ENCODE data around the gene FAM3D.
"Not testable (repeated sequence)": the region's sequence is repeated elsewhere in the genome, so short reads cannot be mapped to it uniquely, and the experiment has no call there.

The FAM3D gene

GRCh38 chr3:58693940-58694850 is 27.6 kb upstream of the FAM3D start:
- Mint-ChIP-seq H3K27me3 (no peaks in the 10 kb centered on the region), H3K4me3 (no peak overlapping the region), H3K36me3 (peaks cover 2% of the 10 kb centered on the region), H3K9me3 (ENCODE audit: low read depth) (no peaks in the 10 kb centered on the region), H3K27ac (no peak overlapping the region), H3K4me1 (ENCODE audit: low read depth) (no peaks in the 10 kb centered on the region)

- Mint-ChIP-seq H3K4me1 (ENCODE audit: low read depth) (no peaks in the 10 kb centered on the region), H3K4me3 (no peak overlapping the region), H3K27ac (no peak overlapping the region), H3K27me3 (peaks cover 4% of the 10 kb centered on the region), H3K9me3 (ENCODE audit: low read depth) (no peaks in the 10 kb centered on the region), H3K36me3 (peaks cover 2% of the 10 kb centered on the region)
Observed at GRCh38 chr3:58692484-58692883, 25.9 kb upstream of the FAM3D start.

- Mint-ChIP-seq H3K4me3 (no peak overlapping the region), H3K9me3 (ENCODE audit: low read depth) (no peaks in the 10 kb centered on the region), H3K27ac (no peak overlapping the region), H3K36me3 (peaks cover 2% of the 10 kb centered on the region), H3K27me3 (peaks cover 4% of the 10 kb centered on the region), H3K4me1 (ENCODE audit: low read depth) (no peaks in the 10 kb centered on the region)
Observed at GRCh38 chr3:58691997-58692396, 25.4 kb upstream of the FAM3D start.

GRCh38 chr3:58690490-58690889 is 23.9 kb upstream of the FAM3D start:
- H3K27me3 Mint-ChIP-seq: peaks cover 4% of the 10 kb centered on the region
- H3K36me3 Mint-ChIP-seq: peaks cover 2% of the 10 kb centered on the region
- no peaks in the 10 kb centered on the region for H3K4me1 Mint-ChIP-seq (ENCODE audit: low read depth)
- no peak overlapping the region for H3K27ac Mint-ChIP-seq
- H3K4me3 Mint-ChIP-seq: no peak overlapping the region
- H3K9me3 Mint-ChIP-seq (ENCODE audit: low read depth): no peaks in the 10 kb centered on the region

- Mint-ChIP-seq H3K27ac (no peak overlapping the region), H3K4me3 (no peak overlapping the region), H3K27me3 (peaks cover 4% of the 10 kb centered on the region), H3K4me1 (ENCODE audit: low read depth) (no peaks in the 10 kb centered on the region), H3K36me3 (peaks cover 2% of the 10 kb centered on the region), H3K9me3 (ENCODE audit: low read depth) (no peaks in the 10 kb centered on the region)
Observed at GRCh38 chr3:58688574-58688973, 22.0 kb upstream of the FAM3D start.

- H3K27me3 Mint-ChIP-seq: peaks cover 7% of the 10 kb centered on the region
- H3K9me3 Mint-ChIP-seq (ENCODE audit: low read depth): no peaks in the 10 kb centered on the region
- H3K4me1 Mint-ChIP-seq (ENCODE audit: low read depth): no peaks in the 10 kb centered on the region
- H3K27ac Mint-ChIP-seq: no peak overlapping the region
- no peak overlapping the region for H3K4me3 Mint-ChIP-seq
- peaks cover 2% of the 10 kb centered on the region for H3K36me3 Mint-ChIP-seq
Observed at GRCh38 chr3:58686847-58687246, 20.3 kb upstream of the FAM3D start.

- Mint-ChIP-seq H3K9me3 (ENCODE audit: low read depth) (no peaks in the 10 kb centered on the region), H3K4me3 (no peak overlapping the region), H3K4me1 (ENCODE audit: low read depth) (no peaks in the 10 kb centered on the region), H3K36me3 (no peaks in the 10 kb centered on the region), H3K27ac (no peak overlapping the region), H3K27me3 (peaks cover 7% of the 10 kb centered on the region)
Observed at GRCh38 chr3:58685641-58686040, 19.1 kb upstream of the FAM3D start.

- Mint-ChIP-seq H3K4me3 (no peak overlapping the region), H3K27ac (no peak overlapping the region), H3K9me3 (ENCODE audit: low read depth) (no peaks in the 10 kb centered on the region), H3K27me3 (peaks cover 11% of the 10 kb centered on the region), H3K4me1 (ENCODE audit: low read depth) (no peaks in the 10 kb centered on the region), H3K36me3 (no peaks in the 10 kb centered on the region)
Observed at GRCh38 chr3:58683466-58683865, 16.9 kb upstream of the FAM3D start.

GRCh38 chr3:58683001-58683458 is 16.5 kb upstream of the FAM3D start:
- no peaks in the 10 kb centered on the region for H3K4me1 Mint-ChIP-seq (ENCODE audit: low read depth)
- H3K36me3 Mint-ChIP-seq: no peaks in the 10 kb centered on the region
- peaks cover 11% of the 10 kb centered on the region for H3K27me3 Mint-ChIP-seq
- H3K4me3 Mint-ChIP-seq: no peak overlapping the region
- H3K9me3 Mint-ChIP-seq (ENCODE audit: low read depth): no peaks in the 10 kb centered on the region
- no peak overlapping the region for H3K27ac Mint-ChIP-seq

- Mint-ChIP-seq H3K27ac (no peak overlapping the region), H3K4me3 (no peak overlapping the region), H3K27me3 (peaks cover 8% of the 10 kb centered on the region), H3K36me3 (no peaks in the 10 kb centered on the region), H3K4me1 (ENCODE audit: low read depth) (no peaks in the 10 kb centered on the region), H3K9me3 (ENCODE audit: low read depth) (no peaks in the 10 kb centered on the region)
Observed at GRCh38 chr3:58681863-58682262, 15.3 kb upstream of the FAM3D start.

GRCh38 chr3:58680879-58681525 is 14.4 kb upstream of the FAM3D start:
- H3K4me3 Mint-ChIP-seq: no peak overlapping the region
- no peaks in the 10 kb centered on the region for H3K4me1 Mint-ChIP-seq (ENCODE audit: low read depth)
- H3K27ac Mint-ChIP-seq: no peak overlapping the region
- H3K36me3 Mint-ChIP-seq: no peaks in the 10 kb centered on the region
- H3K27me3 Mint-ChIP-seq: peaks cover 8% of the 10 kb centered on the region
- H3K9me3 Mint-ChIP-seq (ENCODE audit: low read depth): no peaks in the 10 kb centered on the region

- H3K27ac Mint-ChIP-seq: no peak overlapping the region
- no peaks in the 10 kb centered on the region for H3K4me1 Mint-ChIP-seq (ENCODE audit: low read depth)
- H3K36me3 Mint-ChIP-seq: no peaks in the 10 kb centered on the region
- H3K9me3 Mint-ChIP-seq (ENCODE audit: low read depth): no peaks in the 10 kb centered on the region
- no peak overlapping the region for H3K4me3 Mint-ChIP-seq
- H3K27me3 Mint-ChIP-seq: peaks cover 8% of the 10 kb centered on the region
Observed at GRCh38 chr3:58679974-58680666, 13.5 kb upstream of the FAM3D start.

GRCh38 chr3:58679446-58679845 is 12.9 kb upstream of the FAM3D start:
- H3K9me3 Mint-ChIP-seq (ENCODE audit: low read depth): no peaks in the 10 kb centered on the region
- H3K36me3 Mint-ChIP-seq: no peaks in the 10 kb centered on the region
- H3K27me3 Mint-ChIP-seq: peaks cover 8% of the 10 kb centered on the region
- H3K4me1 Mint-ChIP-seq (ENCODE audit: low read depth): no peaks in the 10 kb centered on the region
- no peak overlapping the region for H3K27ac Mint-ChIP-seq
- no peak overlapping the region for H3K4me3 Mint-ChIP-seq

GRCh38 chr3:58678177-58678970 is 11.8 kb upstream of the FAM3D start:
- not testable (repeated sequence) for H3K4me1 Mint-ChIP-seq (ENCODE audit: low read depth); H3K9me3 Mint-ChIP-seq (ENCODE audit: low read depth); H3K27me3 Mint-ChIP-seq; H3K27ac Mint-ChIP-seq; H3K36me3 Mint-ChIP-seq; H3K4me3 Mint-ChIP-seq
